Liver (tissue), 3 donors: ENCODE measurements around the gene BMP8A.

Source experiments
- GABPA ChIP-seq, 2 donors: IDR thresholded peaks in 1 of 2; conservative IDR thresholded peaks in 1 of 2; 2 replicates each; pipeline ENCODE4 v1.6.1; 2016; ENCODE audit warnings: antibody characterized with exemption in 2 of 2, mild to moderate bottlenecking in 1 of 2, moderate library complexity in 1 of 2
- HNF4G ChIP-seq: IDR thresholded peaks from 2 replicates; pipeline ENCODE4 v1.6.1; 2016; ENCODE audit warnings: antibody characterized with exemption
- RAD21 ChIP-seq, 2 donors: IDR thresholded peaks; 2 replicates each; pipeline ENCODE4 v1.6.1; 2016; ENCODE audit warnings: antibody characterized with exemption in 2 of 2, mild to moderate bottlenecking in 2 of 2
- REST ChIP-seq: IDR thresholded peaks from 2 replicates; pipeline ENCODE4 v1.6.1; 2016; ENCODE audit warnings: antibody characterized with exemption, mild to moderate bottlenecking
- TAF1 ChIP-seq: conservative IDR thresholded peaks from 2 replicates; pipeline ENCODE4 v1.6.1; 2016; ENCODE audit warnings: antibody characterized with exemption, mild to moderate bottlenecking
- YY1 ChIP-seq: IDR thresholded peaks from 2 replicates; pipeline ENCODE4 v1.6.1; 2016; ENCODE audit warnings: antibody characterized with exemption, mild to moderate bottlenecking
- ZBTB33 ChIP-seq: IDR thresholded peaks from 2 replicates; pipeline ENCODE4 v1.6.1; 2016; ENCODE audit warnings: antibody characterized with exemption
- TF ChIP-seq, protein P1 (sequence below): IDR thresholded peaks from 2 replicates; pipeline ENCODE4 v1.6.1; 2016; ENCODE audit warnings: antibody characterized with exemption
- TF ChIP-seq, protein P2 (sequence below): fragments of 150-350 bp; IDR thresholded peaks from 2 replicates; pipeline ENCODE4 v1.5.1; 2017; ENCODE audit warnings: improper control_type of control experiment, low read depth, low read length; ENCODE audit not compliant: missing input control
- TF ChIP-seq, protein P3 (sequence below): IDR thresholded peaks from 2 replicates; pipeline ENCODE4 v1.6.1; 2016; ENCODE audit warnings: antibody characterized with exemption
- donor health status: healthy.
- donor health status: healthy.

GRCh38 chr1:39526466-39527189, 35.2 kb downstream of the BMP8A start:
- TF ChIP-seq, protein P1, sequence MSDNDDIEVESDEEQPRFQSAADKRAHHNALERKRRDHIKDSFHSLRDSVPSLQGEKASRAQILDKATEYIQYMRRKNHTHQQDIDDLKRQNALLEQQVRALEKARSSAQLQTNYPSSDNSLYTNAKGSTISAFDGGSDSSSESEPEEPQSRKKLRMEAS: no peak
- TF ChIP-seq, protein P2, sequence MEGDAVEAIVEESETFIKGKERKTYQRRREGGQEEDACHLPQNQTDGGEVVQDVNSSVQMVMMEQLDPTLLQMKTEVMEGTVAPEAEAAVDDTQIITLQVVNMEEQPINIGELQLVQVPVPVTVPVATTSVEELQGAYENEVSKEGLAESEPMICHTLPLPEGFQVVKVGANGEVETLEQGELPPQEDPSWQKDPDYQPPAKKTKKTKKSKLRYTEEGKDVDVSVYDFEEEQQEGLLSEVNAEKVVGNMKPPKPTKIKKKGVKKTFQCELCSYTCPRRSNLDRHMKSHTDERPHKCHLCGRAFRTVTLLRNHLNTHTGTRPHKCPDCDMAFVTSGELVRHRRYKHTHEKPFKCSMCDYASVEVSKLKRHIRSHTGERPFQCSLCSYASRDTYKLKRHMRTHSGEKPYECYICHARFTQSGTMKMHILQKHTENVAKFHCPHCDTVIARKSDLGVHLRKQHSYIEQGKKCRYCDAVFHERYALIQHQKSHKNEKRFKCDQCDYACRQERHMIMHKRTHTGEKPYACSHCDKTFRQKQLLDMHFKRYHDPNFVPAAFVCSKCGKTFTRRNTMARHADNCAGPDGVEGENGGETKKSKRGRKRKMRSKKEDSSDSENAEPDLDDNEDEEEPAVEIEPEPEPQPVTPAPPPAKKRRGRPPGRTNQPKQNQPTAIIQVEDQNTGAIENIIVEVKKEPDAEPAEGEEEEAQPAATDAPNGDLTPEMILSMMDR: no peak
- TF ChIP-seq GABPA (IDR thresholded peaks at IDR 0.05 in 1 of 2, conservative IDR thresholded peaks at IDR 0.05 in 1 of 2) (no peak), RAD21 (IDR thresholded peaks at IDR 0.05) (no peak), REST (no peak), HNF4G (no peak), YY1 (no peak), TAF1 (no peak), ZBTB33 (no peak)
- TF ChIP-seq, protein P3, sequence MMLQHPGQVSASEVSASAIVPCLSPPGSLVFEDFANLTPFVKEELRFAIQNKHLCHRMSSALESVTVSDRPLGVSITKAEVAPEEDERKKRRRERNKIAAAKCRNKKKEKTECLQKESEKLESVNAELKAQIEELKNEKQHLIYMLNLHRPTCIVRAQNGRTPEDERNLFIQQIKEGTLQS: no peak
